GM18519 (cell line): ENCODE measurements around the gene KIRREL3.

ENCODE experiments used
- ATAC-seq: cut with Tn5 transposase; IDR thresholded peaks from one replicate; pipeline ENCODE4 v1.9.1; 2021; ENCODE audit warnings: mild to moderate bottlenecking, moderate library complexity; ENCODE audit not compliant: unreplicated experiment, low FRiP score

Gene KIRREL3

GRCh38 chr11:126838779-126839178 is 161.8 kb downstream of the KIRREL3 start:
- ATAC-seq: no peak

- no peak for ATAC-seq
These were observed 163.0 kb downstream of the KIRREL3 start for GRCh38 chr11:126837581-126837980.

GRCh38 chr11:126834573-126834972 is 166.0 kb downstream of the KIRREL3 start:
- no peak for ATAC-seq

DNA sequence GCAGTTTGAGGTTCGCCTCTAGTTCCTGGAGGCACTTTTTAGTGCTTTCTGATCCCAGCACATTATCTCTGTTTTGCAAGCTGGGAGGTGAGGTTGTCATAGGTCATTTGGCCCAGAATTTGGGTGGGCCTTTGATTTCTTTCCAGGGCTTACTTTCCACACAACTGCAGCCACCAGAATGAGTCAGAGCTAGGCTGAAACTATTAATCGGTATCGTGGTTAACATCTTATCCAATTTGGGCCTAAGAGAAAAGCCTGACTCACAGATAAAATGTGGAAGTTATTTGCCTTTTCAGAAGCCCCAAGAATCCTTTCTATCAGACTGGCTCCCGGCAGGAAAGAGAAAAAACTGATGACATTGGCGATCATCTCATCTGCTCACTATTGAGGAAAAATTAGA is 166.4 kb downstream of the KIRREL3 start:
- ATAC-seq: no peak

- ATAC-seq: no peak
These were observed 167.5 kb downstream of the KIRREL3 start for GRCh38 chr11:126833065-126833464.

GRCh38 chr11:126832387-126832786 is 168.2 kb downstream of the KIRREL3 start:
- ATAC-seq: no peak

DNA sequence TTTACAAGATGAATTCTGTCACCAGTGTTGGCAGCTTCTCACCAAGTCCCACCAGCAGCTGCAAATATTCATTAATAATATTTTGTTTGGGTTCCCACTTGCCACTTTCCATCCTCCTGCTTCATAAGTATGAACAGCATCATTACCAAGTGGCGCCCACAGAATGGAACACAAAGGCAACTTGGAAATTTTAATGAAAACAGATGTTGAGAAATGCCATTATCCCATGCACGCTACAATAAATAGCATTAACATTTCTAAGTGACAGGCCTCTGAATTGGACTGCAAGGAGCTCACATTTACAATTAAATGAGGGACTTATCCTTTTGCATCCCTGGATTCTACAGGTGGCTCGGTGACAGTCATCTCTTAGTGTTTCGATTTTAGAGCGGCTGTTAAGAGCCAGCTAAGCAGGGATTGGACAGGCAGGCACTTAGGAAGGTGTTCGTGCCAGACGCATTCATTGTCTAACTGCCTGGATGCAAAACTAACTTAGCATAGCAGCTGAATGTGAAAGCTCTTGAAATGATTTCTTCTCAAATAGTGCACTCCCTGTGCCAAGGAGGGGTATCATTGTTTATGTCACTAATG is 170.3 kb downstream of the KIRREL3 start:
- no peak for ATAC-seq

GRCh38 chr11:126829716-126830115 is 170.9 kb downstream of the KIRREL3 start:
- no peak for ATAC-seq

DNA sequence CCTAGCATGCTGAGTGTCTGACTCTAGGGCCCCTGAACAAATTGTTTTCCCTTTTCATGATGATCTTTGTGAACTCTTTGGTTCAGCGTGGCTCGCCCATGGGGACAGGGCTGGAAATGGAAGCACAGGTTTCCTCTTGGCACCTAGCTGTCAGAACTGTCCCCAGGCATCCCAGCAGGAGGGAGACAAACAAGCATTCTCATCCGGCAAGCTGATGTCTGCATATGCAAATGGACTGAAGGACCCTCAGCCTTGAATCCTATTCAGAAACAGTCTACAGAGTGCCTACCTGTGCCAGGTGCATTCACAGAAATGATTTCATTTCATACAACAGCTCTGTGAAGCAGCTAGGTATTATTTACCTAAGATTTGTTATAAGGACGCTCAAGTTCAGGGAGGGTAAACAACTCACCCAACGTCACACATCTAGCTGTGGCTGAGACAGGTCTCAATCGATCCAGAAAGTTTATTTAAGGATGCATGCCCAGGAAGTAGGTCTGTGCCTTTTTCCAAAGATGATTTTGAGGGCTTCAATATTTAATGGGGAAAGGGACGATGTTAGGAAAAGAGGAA is 176.4 kb downstream of the KIRREL3 start:
- no peak for ATAC-seq

- no peak for ATAC-seq
These were observed 177.3 kb downstream of the KIRREL3 start for GRCh38 chr11:126823274-126823673.

DNA sequence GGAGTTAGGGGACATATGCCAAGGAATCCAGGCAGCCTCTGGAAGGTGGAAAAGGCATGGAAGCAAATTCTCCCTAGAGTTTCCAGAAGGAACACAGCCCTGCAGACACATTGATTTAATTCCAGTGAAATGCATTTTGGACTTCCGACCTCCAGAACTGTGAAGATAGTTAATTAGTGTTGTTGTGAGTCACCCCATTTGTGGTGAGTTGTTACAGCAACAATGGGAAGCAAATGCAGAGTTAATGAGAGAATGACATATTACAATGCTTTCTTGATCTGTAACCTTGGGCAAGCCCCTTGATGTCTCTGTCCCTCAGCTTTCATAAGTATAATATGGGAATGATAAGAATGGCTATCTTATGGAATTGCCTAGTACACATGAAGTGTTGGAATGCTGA is 178.7 kb downstream of the KIRREL3 start:
- no peak for ATAC-seq

GRCh38 chr11:126819194-126819593 is 181.4 kb downstream of the KIRREL3 start:
- no peak for ATAC-seq

GRCh38 chr11:126817523-126818450 is 182.8 kb downstream of the KIRREL3 start:
- ATAC-seq: no peak

DNA sequence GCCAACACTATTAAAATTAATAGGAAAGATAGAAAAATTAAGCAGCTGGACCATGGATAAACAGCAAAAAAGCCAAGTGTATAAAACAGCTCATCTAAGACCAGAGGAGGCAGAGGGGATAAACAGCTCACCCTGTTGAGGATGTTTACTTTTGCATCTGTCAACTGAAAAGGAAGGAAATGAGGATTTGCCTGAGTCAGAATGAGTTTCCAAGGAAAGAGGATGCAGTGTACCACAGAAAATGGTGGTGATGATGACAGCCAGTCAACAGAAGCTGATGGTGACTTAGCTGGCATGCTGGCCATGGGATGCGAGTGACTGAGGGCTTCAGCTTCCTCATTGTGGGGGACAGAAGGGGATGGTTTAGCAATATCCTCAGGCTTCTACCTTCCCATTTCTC is 183.5 kb downstream of the KIRREL3 start:
- no peak for ATAC-seq

- ATAC-seq: no peak
These were observed 183.9 kb downstream of the KIRREL3 start for GRCh38 chr11:126816645-126817044.

GRCh38 chr11:126815111-126815510 is 185.5 kb downstream of the KIRREL3 start:
- no peak for ATAC-seq

DNA sequence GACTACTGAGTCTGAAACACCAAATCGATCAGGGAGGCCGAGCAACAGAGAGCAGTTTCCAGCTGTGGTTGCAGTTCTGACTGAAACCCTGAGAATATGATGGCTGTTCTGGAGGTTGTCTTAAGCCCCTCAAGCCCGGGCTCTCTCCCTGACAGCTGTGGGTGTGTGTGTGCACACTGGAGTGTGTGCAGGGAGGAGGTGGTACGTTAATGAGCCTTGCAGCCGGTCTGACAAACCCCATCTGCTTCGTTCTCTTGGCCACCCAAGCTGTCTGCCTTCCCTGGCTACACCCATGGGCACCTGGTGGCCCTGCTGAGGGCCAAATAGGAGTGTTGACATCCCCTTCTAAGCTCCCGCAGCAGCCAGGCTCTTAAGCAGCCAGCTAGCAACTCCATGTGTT is 189.8 kb downstream of the KIRREL3 start:
- no peak for ATAC-seq

GRCh38 chr11:126809514-126810289 is 190.9 kb downstream of the KIRREL3 start:
- no peak for ATAC-seq

GRCh38 chr11:126808836-126809235 is 191.7 kb downstream of the KIRREL3 start:
- no peak for ATAC-seq

GRCh38 chr11:126808296-126808695 is 192.3 kb downstream of the KIRREL3 start:
- ATAC-seq: no peak

DNA sequence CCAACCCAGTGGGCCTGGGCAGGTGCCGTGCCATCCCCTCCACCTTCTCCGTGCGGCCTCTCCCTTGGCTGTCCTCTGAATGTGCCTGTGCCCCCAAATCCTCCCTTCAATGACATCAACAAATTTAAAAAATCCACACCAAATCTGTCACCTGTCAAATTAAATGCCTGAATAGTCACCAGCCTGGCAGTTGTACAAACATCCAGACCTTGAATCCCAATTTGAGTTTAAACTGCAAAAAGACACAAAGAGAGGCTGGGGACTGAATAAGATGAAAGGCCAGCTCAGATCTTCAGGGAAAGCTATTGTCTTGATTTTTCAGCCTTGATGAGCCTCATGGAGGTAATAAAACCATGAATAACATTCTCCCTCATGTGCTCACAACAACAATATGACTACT is 194.7 kb downstream of the KIRREL3 start:
- ATAC-seq: no peak
